HCT116 (cell line): ENCODE results near the gene METTL26. TPM values are rescaled to one million over a fixed set of nuclear protein-coding genes. Genes with fewer than 3 reads are reported as not detected.
A peak's percentile ranks its signal among the peaks of the same experiment; 100 is the strongest.

Source experiments
- ATAC-seq: fragments of 200-7000 bp; cut with Tn5 transposase; 2 replicates; pipeline ENCODE4 v1.9.1; 2020; ENCODE audit warnings: mild to moderate bottlenecking, moderate library complexity
- BruUV-seq: library from RNA; stranded (reverse); fragments of 400-500 nt; replicated peaks from 2 replicates; lab custom pipeline; 2021; lab: Mats Ljungman, UMichigan
- CTCF ChIA-PET: fragments of 300-600 bp; sonication (Branson Sonifier 250); formaldehyde crosslinking; loops from one replicate; lab custom pipeline; 2021; ENCODE audit warnings: antibody characterized with exemption; lab: Charles Lee
- POLR2A ChIA-PET: fragments of 300-600, 350-600 bp; sonication (Branson Sonifier 250); formaldehyde crosslinking; loops from one replicate; lab custom pipeline; 2021; ENCODE audit warnings: antibody characterized with exemption; lab: Charles Lee
- RAD21 ChIA-PET, 2 experiments: fragments of 300-600 bp; sonication (Branson Sonifier 250); formaldehyde crosslinking; loops; one replicate each; lab custom pipeline; 2023; ENCODE audit warnings: low total read pairs in 2 of 2; ENCODE audit not compliant: uncharacterized antibody in 2 of 2, unreplicated experiment in 2 of 2, low non-redundant PET in 1 of 2; lab: Charles Lee
- DNase-seq: peaks from one replicate; pipeline ENCODE4 v3.0.0-alpha.2; 2010; ENCODE audit warnings: low read depth, low spot score
- H2AFZ ChIP-seq: fragments of 200-600 bp; shearing (Covaris generic), sonication (generic); 2 replicates; pipeline ENCODE4 v1.6.1; 2017; ENCODE audit warnings: low read depth, mixed run types, mixed read lengths, antibody characterized with exemption, low read length; ENCODE audit not compliant: poor library complexity, severe bottlenecking
- H3K27ac ChIP-seq: 2 replicates; pipeline ENCODE4 v1.5.1; 2012; ENCODE audit warnings: low read depth, low read length
- H3K27me3 ChIP-seq: fragments of 200-600 bp; sonication (generic); 2 replicates; pipeline ENCODE4 v1.6.1; 2016; ENCODE audit warnings: mixed run types, low read length, mixed read lengths; ENCODE audit not compliant: insufficient read depth
- H3K36me3 ChIP-seq, 2 experiments: fragments of 200-500 bp in 1 of 2; fragments of 200-600 bp in 1 of 2; sonication (Bioruptor generic) in 1 of 2; sonication (generic) in 1 of 2; 2 replicates each; pipeline versions ENCODE4 v1.5.1 to v1.6.1; 2014 to 2016; ENCODE audit warnings: low read length in 2 of 2, inconsistent platforms in 1 of 2, mixed read lengths in 1 of 2, mixed run types in 1 of 2; ENCODE audit not compliant: insufficient read depth in 2 of 2, control insufficient read depth in 1 of 2
- H3K4me1 ChIP-seq, 2 experiments: fragments of 200-600 bp in 1 of 2; sonication (generic) in 1 of 2; 2 replicates each; pipeline versions ENCODE4 v1.5.1 to v1.6.1; 2012 to 2017; ENCODE audit warnings: low read length in 2 of 2, inconsistent platforms in 1 of 2, mild to moderate bottlenecking in 1 of 2, mixed read lengths in 1 of 2, mixed run types in 1 of 2, moderate library complexity in 1 of 2; ENCODE audit not compliant: insufficient read depth in 2 of 2, control insufficient read depth in 1 of 2
- H3K4me2 ChIP-seq: fragments of 200-600 bp; sonication (generic); 2 replicates; pipeline ENCODE4 v1.6.1; 2017; ENCODE audit warnings: mixed run types, low read length, mixed read lengths
- H3K4me3 ChIP-seq, 2 experiments: fragments of 200-600 bp in 1 of 2; sonication (generic) in 1 of 2; replicated peaks in 1 of 2; 2 replicates each; pipeline ENCODE4 v1.5.1; 2011 to 2016; ENCODE audit warnings: low read length in 2 of 2, control low read depth in 1 of 2, low read depth in 1 of 2, mild to moderate bottlenecking in 1 of 2, mixed read lengths in 1 of 2, mixed run types in 1 of 2
- H3K79me2 ChIP-seq: fragments of 200-600 bp; sonication (generic); 2 replicates; pipeline ENCODE4 v1.6.1; 2017; ENCODE audit warnings: mild to moderate bottlenecking, mixed run types, low read length, moderate library complexity, mixed read lengths; ENCODE audit not compliant: insufficient read depth
- H3K9ac ChIP-seq: fragments of 200-600 bp; sonication (generic); 2 replicates; pipeline ENCODE4 v1.6.1; 2016; ENCODE audit warnings: low read length, mixed read lengths
- H3K9me2 ChIP-seq: fragments of 200-600 bp; sonication (generic), shearing (Covaris generic); 2 replicates; pipeline ENCODE4 v1.6.1; 2017; ENCODE audit warnings: mixed run types, mild to moderate bottlenecking, moderate library complexity; ENCODE audit not compliant: insufficient read depth
- H3K9me3 ChIP-seq, 2 experiments: fragments of 200-500 bp in 1 of 2; fragments of 200-600 bp in 1 of 2; sonication (Bioruptor generic) in 1 of 2; sonication (generic) in 1 of 2; 2 replicates each; pipeline ENCODE4 v1.6.1; 2014 to 2017; ENCODE audit warnings: low read length in 2 of 2, mixed read lengths in 2 of 2, inconsistent platforms in 1 of 2, low read depth in 1 of 2, mild to moderate bottlenecking in 1 of 2, mixed run types in 1 of 2, moderate library complexity in 1 of 2; ENCODE audit not compliant: control insufficient read depth in 1 of 2, insufficient read depth in 1 of 2
- H4K20me1 ChIP-seq: fragments of 200-600 bp; sonication (generic), shearing (Covaris generic); 2 replicates; pipeline ENCODE4 v1.6.1; 2017; ENCODE audit warnings: mixed run types, mild to moderate bottlenecking, moderate library complexity; ENCODE audit not compliant: insufficient read depth
- CBX3 ChIP-seq: IDR thresholded peaks from 2 replicates; pipeline ENCODE4 v1.6.1; 2012; ENCODE audit warnings: low read depth
- CTCF ChIP-seq, 3 experiments: fragments of 200-600 bp in 1 of 3; sonication (generic) in 1 of 3; IDR thresholded peaks in 2 of 3; conservative IDR thresholded peaks in 1 of 3; 2 replicates each; pipeline ENCODE4 v1.5.1; 2012 to 2017; ENCODE audit warnings: low read depth in 2 of 3, low read length in 2 of 3, antibody characterized with exemption in 1 of 3, borderline replicate concordance in 1 of 3, control low read depth in 1 of 3, mild to moderate bottlenecking in 1 of 3, mixed read lengths in 1 of 3, mixed run types in 1 of 3, moderate library complexity in 1 of 3; ENCODE audit not compliant: insufficient read depth in 1 of 3
- ELF1 ChIP-seq: IDR thresholded peaks from 2 replicates; pipeline ENCODE4 v1.6.1; 2012; ENCODE audit warnings: low read depth, borderline replicate concordance
- EZH2 ChIP-seq: fragments of 200-600 bp; sonication (generic); IDR thresholded peaks from 2 replicates; pipeline ENCODE4 v1.6.1; 2017; ENCODE audit warnings: antibody characterized with exemption, mixed run types
- EZH2phosphoT487 ChIP-seq: fragments of 200-600 bp; IDR thresholded peaks from 2 replicates; pipeline ENCODE4 v1.6.1; 2018; ENCODE audit warnings: antibody characterized with exemption, borderline replicate concordance
- FOSL1 ChIP-seq: IDR thresholded peaks from 2 replicates; pipeline ENCODE4 v1.6.1; 2012; ENCODE audit warnings: low read depth
- POLR2AphosphoS5 ChIP-seq: IDR thresholded peaks from 2 replicates; pipeline ENCODE4 v1.6.1; 2011; ENCODE audit warnings: mild to moderate bottlenecking, low read depth, low read length, moderate library complexity
- RAD21 ChIP-seq: IDR thresholded peaks from 2 replicates; pipeline ENCODE4 v1.6.1; 2012; ENCODE audit warnings: low read depth, mild to moderate bottlenecking
- SP1 ChIP-seq: IDR thresholded peaks from 2 replicates; pipeline ENCODE4 v1.6.1; 2012; ENCODE audit warnings: low read depth
- TCF7L2 ChIP-seq: IDR thresholded peaks from 2 replicates; pipeline ENCODE4 v1.7.0; 2011; ENCODE audit warnings: borderline replicate concordance, inconsistent platforms; ENCODE audit not compliant: insufficient read depth, insufficient read length; ENCODE audit errors: extremely low read depth
- YY1 ChIP-seq: IDR thresholded peaks from 2 replicates; pipeline ENCODE4 v1.6.1; 2011; ENCODE audit warnings: low read length, low read depth, moderate library complexity, mild to moderate bottlenecking; ENCODE audit not compliant: insufficient replicate concordance; ENCODE audit errors: extremely low read depth
- ZNF274 ChIP-seq: fragments of 200-500 bp; sonication (Bioruptor generic); IDR thresholded peaks from 2 replicates; pipeline ENCODE4 v1.6.1; 2014; ENCODE audit warnings: mild to moderate bottlenecking, low read depth, low read length, inconsistent platforms
- intact Hi-C: fragments of 100-400 bp; cut with micrococcal nuclease; formaldehyde crosslinking; loops from 2 replicates; pipeline ENCODE4 v1.10.0; 2022
- total RNA-seq: library from RNA; stranded (reverse); gene quantifications from one replicate; pipeline ENCODE4 v1.2.1, GENCODE V29; 2021; ENCODE audit not compliant: unreplicated experiment

Gene METTL26
- total RNA-seq, 1 experiment from 2014 or later, result 85.7 TPM

GRCh38 chr16:648781-649589 lies 12.9 kb upstream of the METTL26 start, which contains the start of gene WDR90 (continued):
- TF ChIP-seq YY1 (peak; percentile 92), FOSL1 (no peak), EZH2phosphoT487 (no peak), EZH2 (no peak)

- DNase-seq, result no peak
- POLR2A ChIA-PET, result no interaction called here
- peaks cover 34% of the 10 kb centered on the region for H3K79me2 ChIP-seq
- no peaks in the 10 kb centered on the region for H3K9me2 ChIP-seq
- no peaks in the 10 kb centered on the region for H3K27me3 ChIP-seq
- H3K9ac ChIP-seq, result peak overlapping the region; percentile 82
- no peak for TF ChIP-seq ZNF274
- TF ChIP-seq RAD21, result peak; percentile 35
- no peak for TF ChIP-seq SP1
- no peak for TF ChIP-seq ELF1
- peak; percentile 40 to 59 (median 53); a peak in 4 of 6 replicates for TF ChIP-seq CTCF (IDR thresholded peaks at IDR 0.05 in 2 of 3, conservative IDR thresholded peaks at IDR 0.05 in 1 of 3; ENCODE audit: borderline replicate concordance in 1 of 3, insufficient read depth in 1 of 3, low read depth in 2 of 3, low read length in 2 of 3)
- peak; percentile 70 for TF ChIP-seq YY1
- no peak for TF ChIP-seq TCF7L2
- no peak for TF ChIP-seq CBX3
- TF ChIP-seq POLR2AphosphoS5, result peak; percentile 37; the same call in 1 of the 2 replicates
- TF ChIP-seq FOSL1, result no peak
- H4K20me1 ChIP-seq, result no peaks in the 10 kb centered on the region
- H2AFZ ChIP-seq, result no peak overlapping the region
- peak overlapping the region; percentile 64 to 68 for H3K4me3 ChIP-seq
- H3K36me3 ChIP-seq, result no peaks in the 10 kb centered on the region
- no peaks in the 10 kb centered on the region for H3K9me3 ChIP-seq
- CTCF ChIA-PET, result interaction anchor here (0.7 to 2.3 kb wide), 3 partner anchors 12 to 55 kb away, joined by 4 to 13 read pairs (median 5); no protein-coding TSS in a partner anchor
- H3K27ac ChIP-seq, result peak overlapping the region; percentile 96
- peaks cover 19 to 47% of the 10 kb centered on the region in 2 experiments for H3K4me1 ChIP-seq
- intact Hi-C loops, result no loop called here
- TSS peak; percentile 83 for BruUV-seq
- RAD21 ChIA-PET, result no interaction called here
- ATAC-seq, result peak; percentile 47
- peak overlapping the region; percentile 84 for H3K4me2 ChIP-seq
Observed at GRCh38 chr16:648071-648780, 12.1 kb upstream of the METTL26 start.
